ENCODE measurements around the gene GYPB.
"Not testable (repeated sequence)": the region's sequence is repeated elsewhere in the genome, so short reads cannot be mapped to it uniquely, and the experiment has no call there.

DNA sequence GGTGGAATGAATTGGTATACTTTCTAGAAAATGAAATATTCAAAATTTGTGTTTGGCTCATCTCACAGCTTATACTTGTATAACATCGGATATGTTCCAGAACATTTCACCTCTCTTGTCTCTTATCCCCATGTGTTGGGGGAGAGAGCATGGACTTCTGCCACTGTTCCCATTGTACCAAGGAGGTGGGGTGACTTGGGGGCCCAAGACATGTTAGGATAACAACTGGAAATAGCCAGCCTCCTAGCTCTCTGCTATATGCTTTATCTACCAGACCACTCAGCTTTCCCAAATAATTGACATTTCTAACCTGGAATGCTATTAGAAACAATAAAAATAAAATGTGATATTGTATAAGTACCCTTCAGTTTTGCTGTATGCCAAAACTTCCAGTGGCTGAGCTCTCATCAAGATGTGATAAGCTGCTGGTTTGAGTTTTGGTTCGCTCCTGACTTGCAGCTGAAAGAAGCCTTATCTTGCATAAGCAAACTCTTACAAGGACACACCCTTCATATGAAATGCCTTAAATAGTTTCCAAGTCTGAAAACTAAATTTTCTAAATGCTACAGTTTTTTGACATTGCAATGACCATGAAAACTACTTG lies 12.9 kb downstream of the GYPB start:
- TF ChIP-seq, protein P1, sequence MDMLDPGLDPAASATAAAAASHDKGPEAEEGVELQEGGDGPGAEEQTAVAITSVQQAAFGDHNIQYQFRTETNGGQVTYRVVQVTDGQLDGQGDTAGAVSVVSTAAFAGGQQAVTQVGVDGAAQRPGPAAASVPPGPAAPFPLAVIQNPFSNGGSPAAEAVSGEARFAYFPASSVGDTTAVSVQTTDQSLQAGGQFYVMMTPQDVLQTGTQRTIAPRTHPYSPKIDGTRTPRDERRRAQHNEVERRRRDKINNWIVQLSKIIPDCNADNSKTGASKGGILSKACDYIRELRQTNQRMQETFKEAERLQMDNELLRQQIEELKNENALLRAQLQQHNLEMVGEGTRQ (IDR thresholded peaks at IDR 0.05), result not testable (repeated sequence)
- TF ChIP-seq, protein P2, sequence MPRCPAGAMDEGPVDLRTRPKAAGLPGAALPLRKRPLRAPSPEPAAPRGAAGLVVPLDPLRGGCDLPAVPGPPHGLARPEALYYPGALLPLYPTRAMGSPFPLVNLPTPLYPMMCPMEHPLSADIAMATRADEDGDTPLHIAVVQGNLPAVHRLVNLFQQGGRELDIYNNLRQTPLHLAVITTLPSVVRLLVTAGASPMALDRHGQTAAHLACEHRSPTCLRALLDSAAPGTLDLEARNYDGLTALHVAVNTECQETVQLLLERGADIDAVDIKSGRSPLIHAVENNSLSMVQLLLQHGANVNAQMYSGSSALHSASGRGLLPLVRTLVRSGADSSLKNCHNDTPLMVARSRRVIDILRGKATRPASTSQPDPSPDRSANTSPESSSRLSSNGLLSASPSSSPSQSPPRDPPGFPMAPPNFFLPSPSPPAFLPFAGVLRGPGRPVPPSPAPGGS (IDR thresholded peaks at IDR 0.05), result not testable (repeated sequence)
- TF ChIP-seq BHLHE40 (IDR thresholded peaks at IDR 0.05; ENCODE audit: low read depth, low read length); POLR2A (IDR thresholded peaks at IDR 0.05; ENCODE audit: low read length); RAD21 (conservative IDR thresholded peaks at IDR 0.05 in 1 of 2, IDR thresholded peaks at IDR 0.05 in 1 of 2); HDAC2 (IDR thresholded peaks at IDR 0.05): not testable (repeated sequence)

Data from A549 (cell line).